ENCODE measurements around the gene BACH2. TPM values are rescaled to one million over a fixed set of nuclear protein-coding genes. Genes with fewer than 3 reads are reported as not detected.

BACH2 gene
- total and polyA plus RNA-seq, 2 experiments from 2014 or later = 1.6 to 5.7 TPM

DNA sequence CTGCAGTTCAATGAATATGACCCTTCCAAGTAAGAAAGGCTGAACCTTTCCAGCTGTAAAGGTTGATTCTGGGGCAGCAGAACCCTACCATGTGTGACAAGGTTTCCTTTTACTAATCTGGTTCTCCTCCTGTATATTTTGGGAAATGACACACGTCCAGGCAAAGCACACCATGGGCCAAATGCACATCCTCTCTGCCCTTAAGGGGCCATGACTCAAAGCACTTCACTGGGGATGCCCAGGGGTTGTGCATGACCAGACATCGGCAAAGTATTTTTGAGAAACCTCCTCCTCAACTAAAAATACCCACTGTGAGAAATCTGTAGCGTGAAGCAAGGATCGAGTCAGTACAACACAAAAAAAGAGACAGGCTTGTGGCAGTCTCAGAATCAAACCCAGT, 174.7 kb downstream of the BACH2 start:
- no peak for ATAC-seq
- no peaks in the 10 kb centered on the region for H3K36me3 Mint-ChIP-seq (ENCODE audit: low read depth)
- no peaks in the 10 kb centered on the region for H3K4me1 Mint-ChIP-seq
- Histone ChIP-seq H3K27me3 (ENCODE audit: insufficient read depth) (no peaks in the 10 kb centered on the region), H4K20me1 (replicated peaks; ENCODE audit: insufficient read depth) (no peaks in the 10 kb centered on the region; the same call in 1 of the 2 replicates), H3K4me1 (ENCODE audit: insufficient read depth) (no peaks in the 10 kb centered on the region), H3K36me3 (ENCODE audit: insufficient read depth) (no peaks in the 10 kb centered on the region), H3K27ac (ENCODE audit: low read depth) (no peak overlapping the region), H3K4me2 (no peak overlapping the region), H3K4me3 (no peak overlapping the region), H3F3A (replicated peaks; ENCODE audit: low read depth) (no peaks in the 10 kb centered on the region), H3K79me2 (replicated peaks; ENCODE audit: insufficient read depth) (no peaks in the 10 kb centered on the region), H2AFZ (no peak overlapping the region), H3K9me2 (ENCODE audit: insufficient read depth) (no peaks in the 10 kb centered on the region; the same call in 1 of the 2 replicates)
- H3K4me3 Mint-ChIP-seq = no peak overlapping the region
- TF ChIP-seq NANOG (IDR thresholded peaks at IDR 0.05; ENCODE audit: borderline replicate concordance) (no peak), EZH2 (IDR thresholded peaks at IDR 0.05; ENCODE audit: low read depth, unreplicated experiment) (no peak), CREB1 (CRISPR knock-in tag; IDR thresholded peaks at IDR 0.05; ENCODE audit: low read depth) (no peak), JUNB (IDR thresholded peaks at IDR 0.05; ENCODE audit: unreplicated experiment) (no peak), STAT1 (IDR thresholded peaks at IDR 0.05; ENCODE audit: unreplicated experiment) (no peak), ZNF331 (CRISPR knock-in tag; IDR thresholded peaks at IDR 0.05; ENCODE audit: low read depth) (no peak), EZH2phosphoT487 (IDR thresholded peaks at IDR 0.05; ENCODE audit: unreplicated experiment) (no peak)
- TF ChIP-seq, protein P1, sequence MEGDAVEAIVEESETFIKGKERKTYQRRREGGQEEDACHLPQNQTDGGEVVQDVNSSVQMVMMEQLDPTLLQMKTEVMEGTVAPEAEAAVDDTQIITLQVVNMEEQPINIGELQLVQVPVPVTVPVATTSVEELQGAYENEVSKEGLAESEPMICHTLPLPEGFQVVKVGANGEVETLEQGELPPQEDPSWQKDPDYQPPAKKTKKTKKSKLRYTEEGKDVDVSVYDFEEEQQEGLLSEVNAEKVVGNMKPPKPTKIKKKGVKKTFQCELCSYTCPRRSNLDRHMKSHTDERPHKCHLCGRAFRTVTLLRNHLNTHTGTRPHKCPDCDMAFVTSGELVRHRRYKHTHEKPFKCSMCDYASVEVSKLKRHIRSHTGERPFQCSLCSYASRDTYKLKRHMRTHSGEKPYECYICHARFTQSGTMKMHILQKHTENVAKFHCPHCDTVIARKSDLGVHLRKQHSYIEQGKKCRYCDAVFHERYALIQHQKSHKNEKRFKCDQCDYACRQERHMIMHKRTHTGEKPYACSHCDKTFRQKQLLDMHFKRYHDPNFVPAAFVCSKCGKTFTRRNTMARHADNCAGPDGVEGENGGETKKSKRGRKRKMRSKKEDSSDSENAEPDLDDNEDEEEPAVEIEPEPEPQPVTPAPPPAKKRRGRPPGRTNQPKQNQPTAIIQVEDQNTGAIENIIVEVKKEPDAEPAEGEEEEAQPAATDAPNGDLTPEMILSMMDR (conservative IDR thresholded peaks at IDR 0.05; ENCODE audit: low read depth in 2 of 2) = no peak
- TF ChIP-seq, protein P2, sequence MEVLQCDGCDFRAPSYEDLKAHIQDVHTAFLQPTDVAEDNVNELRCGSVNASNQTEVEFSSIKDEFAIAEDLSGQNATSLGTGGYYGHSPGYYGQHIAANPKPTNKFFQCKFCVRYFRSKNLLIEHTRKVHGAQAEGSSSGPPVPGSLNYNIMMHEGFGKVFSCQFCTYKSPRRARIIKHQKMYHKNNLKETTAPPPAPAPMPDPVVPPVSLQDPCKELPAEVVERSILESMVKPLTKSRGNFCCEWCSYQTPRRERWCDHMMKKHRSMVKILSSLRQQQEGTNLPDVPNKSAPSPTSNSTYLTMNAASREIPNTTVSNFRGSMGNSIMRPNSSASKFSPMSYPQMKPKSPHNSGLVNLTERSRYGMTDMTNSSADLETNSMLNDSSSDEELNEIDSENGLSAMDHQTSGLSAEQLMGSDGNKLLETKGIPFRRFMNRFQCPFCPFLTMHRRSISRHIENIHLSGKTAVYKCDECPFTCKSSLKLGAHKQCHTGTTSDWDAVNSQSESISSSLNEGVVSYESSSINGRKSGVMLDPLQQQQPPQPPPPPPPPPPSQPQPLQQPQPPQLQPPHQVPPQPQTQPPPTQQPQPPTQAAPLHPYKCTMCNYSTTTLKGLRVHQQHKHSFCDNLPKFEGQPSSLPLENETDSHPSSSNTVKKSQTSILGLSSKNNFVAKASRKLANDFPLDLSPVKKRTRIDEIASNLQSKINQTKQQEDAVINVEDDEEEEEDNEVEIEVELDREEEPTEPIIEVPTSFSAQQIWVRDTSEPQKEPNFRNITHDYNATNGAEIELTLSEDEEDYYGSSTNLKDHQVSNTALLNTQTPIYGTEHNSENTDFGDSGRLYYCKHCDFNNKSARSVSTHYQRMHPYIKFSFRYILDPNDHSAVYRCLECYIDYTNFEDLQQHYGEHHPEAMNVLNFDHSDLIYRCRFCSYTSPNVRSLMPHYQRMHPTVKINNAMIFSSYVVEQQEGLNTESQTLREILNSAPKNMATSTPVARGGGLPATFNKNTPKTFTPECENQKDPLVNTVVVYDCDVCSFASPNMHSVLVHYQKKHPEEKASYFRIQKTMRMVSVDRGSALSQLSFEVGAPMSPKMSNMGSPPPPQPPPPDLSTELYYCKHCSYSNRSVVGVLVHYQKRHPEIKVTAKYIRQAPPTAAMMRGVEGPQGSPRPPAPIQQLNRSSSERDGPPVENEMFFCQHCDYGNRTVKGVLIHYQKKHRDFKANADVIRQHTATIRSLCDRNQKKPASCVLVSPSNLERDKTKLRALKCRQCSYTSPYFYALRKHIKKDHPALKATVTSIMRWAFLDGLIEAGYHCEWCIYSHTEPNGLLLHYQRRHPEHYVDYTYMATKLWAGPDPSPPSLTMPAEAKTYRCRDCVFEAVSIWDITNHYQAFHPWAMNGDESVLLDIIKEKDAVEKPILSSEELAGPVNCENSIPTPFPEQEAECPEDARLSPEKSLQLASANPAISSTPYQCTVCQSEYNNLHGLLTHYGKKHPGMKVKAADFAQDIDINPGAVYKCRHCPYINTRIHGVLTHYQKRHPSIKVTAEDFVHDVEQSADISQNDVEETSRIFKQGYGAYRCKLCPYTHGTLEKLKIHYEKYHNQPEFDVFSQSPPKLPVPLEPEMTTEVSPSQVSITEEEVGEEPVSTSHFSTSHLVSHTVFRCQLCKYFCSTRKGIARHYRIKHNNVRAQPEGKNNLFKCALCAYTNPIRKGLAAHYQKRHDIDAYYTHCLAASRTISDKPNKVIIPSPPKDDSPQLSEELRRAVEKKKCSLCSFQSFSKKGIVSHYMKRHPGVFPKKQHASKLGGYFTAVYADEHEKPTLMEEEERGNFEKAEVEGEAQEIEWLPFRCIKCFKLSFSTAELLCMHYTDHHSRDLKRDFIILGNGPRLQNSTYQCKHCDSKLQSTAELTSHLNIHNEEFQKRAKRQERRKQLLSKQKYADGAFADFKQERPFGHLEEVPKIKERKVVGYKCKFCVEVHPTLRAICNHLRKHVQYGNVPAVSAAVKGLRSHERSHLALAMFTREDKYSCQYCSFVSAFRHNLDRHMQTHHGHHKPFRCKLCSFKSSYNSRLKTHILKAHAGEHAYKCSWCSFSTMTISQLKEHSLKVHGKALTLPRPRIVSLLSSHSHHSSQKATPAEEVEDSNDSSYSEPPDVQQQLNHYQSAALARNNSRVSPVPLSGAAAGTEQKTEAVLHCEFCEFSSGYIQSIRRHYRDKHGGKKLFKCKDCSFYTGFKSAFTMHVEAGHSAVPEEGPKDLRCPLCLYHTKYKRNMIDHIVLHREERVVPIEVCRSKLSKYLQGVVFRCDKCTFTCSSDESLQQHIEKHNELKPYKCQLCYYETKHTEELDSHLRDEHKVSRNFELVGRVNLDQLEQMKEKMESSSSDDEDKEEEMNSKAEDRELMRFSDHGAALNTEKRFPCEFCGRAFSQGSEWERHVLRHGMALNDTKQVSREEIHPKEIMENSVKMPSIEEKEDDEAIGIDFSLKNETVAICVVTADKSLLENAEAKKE (CRISPR knock-in tag; IDR thresholded peaks at IDR 0.05) = no peak
- DNase-seq (ENCODE audit: low spot score) = no peak
- peaks cover 3% of the 10 kb centered on the region; the same call in 2 of the 3 replicates for H3K9me3 Mint-ChIP-seq
- H3K27ac Mint-ChIP-seq = no peak overlapping the region
- H3K27me3 Mint-ChIP-seq (ENCODE audit: insufficient read depth, low read depth, poor library complexity) = no peaks in the 10 kb centered on the region

All from GM23338 (cell line).